ENCODE data around the gene KCNMA1. TPM values are rescaled to one million over a fixed set of nuclear protein-coding genes. Genes with fewer than 3 reads are reported as not detected.

KCNMA1 gene
- total and polyA plus RNA-seq, 2 donors (not counting 1 experiment from before 2014, with no cell fraction given): 0.82 to 3.1 TPM

DNA sequence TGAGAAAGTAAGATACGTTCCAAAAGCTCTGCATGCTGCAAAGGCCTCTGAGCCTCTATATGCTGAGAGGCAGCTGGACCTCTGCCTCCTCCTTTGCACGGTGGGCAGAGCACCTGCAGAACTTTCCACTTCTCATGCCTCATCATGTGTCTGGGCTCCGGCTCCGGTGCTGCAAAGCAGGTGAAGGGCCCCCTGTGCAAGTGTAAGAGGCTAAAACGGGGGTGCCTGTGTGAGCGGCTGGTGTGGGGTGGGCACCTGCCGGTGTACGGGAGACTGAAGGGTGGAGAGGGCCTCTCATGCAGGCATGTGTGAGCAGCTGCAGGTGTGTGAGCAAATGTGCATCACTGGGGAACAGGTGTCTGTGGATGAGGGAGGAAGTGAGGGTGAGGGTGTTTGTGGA is 121.0 kb downstream of the KCNMA1 start:
- Histone ChIP-seq H3K9ac (ENCODE audit: low read length) (no peak overlapping the region), H3K4me3 (ENCODE audit: control extremely low read depth in 1 of 5, extremely low read depth in 1 of 5, insufficient read depth in 1 of 5, low read depth in 2 of 5, low read length in 4 of 5) (no peak overlapping the region), H3K9me3 (ENCODE audit: control extremely low read depth in 1 of 3, control insufficient read depth in 2 of 3, insufficient read depth in 1 of 3, low read length in 2 of 3) (peaks cover 0 to 6% (median 0%) of the 10 kb centered on the region in 3 donors), H3K27me3 (replicated peaks in 1 of 4; ENCODE audit: control extremely low read depth in 1 of 4, control insufficient read depth in 3 of 4, insufficient read depth in 4 of 4, low read length in 3 of 4) (no peaks in the 10 kb centered on the region), H3K27ac (ENCODE audit: low read length in 2 of 2) (no peak overlapping the region), H3K36me3 (replicated peaks in 1 of 2; ENCODE audit: control extremely low read depth in 1 of 2, control insufficient read depth in 1 of 2, extremely low read depth in 1 of 2, insufficient read depth in 2 of 2, low read length in 1 of 2) (no peaks in the 10 kb centered on the region), H3K4me1 (ENCODE audit: control insufficient read depth in 2 of 2, insufficient read depth in 2 of 2, low read length in 2 of 2) (no peaks in the 10 kb centered on the region), H3K79me2 (ENCODE audit: control insufficient read depth, insufficient read depth, low read length) (no peaks in the 10 kb centered on the region), H4K20me1 (ENCODE audit: control insufficient read depth, insufficient read depth, low read length, poor library complexity, severe bottlenecking) (no peaks in the 10 kb centered on the region), H3K4me2 (replicated peaks; ENCODE audit: low read depth, low read length, poor library complexity, severe bottlenecking) (no peak overlapping the region), H2AFZ (ENCODE audit: insufficient read depth, low read depth, low read length, poor library complexity, severe bottlenecking) (no peak overlapping the region)
- POLR2A ChIA-PET: no interaction called here
- no peak overlapping the region for H3K4me3 Mint-ChIP-seq
- no peaks in the 10 kb centered on the region for H3K9me3 Mint-ChIP-seq (ENCODE audit: insufficient read depth)
- no peak for ATAC-seq (ENCODE audit: low read depth)
- 91% methylated on average over 6 of the region's 8 CpGs for whole genome bisulfite sequencing (ENCODE audit: insufficient coverage)
- CTCF ChIA-PET: interaction anchor here (1.0 kb wide), 1 partner anchor 14 kb away, joined by 3 read pairs; no protein-coding TSS in a partner anchor
- no peak for TF ChIP-seq EZH2 (IDR thresholded peaks at IDR 0.05; ENCODE audit: borderline replicate concordance, insufficient read depth, low read depth, low read length, poor library complexity, severe bottlenecking)
- TF ChIP-seq CTCF (IDR thresholded peaks at IDR 0.05): no peak
- peaks cover 9% of the 10 kb centered on the region for H3K27me3 Mint-ChIP-seq
- no peaks in the 10 kb centered on the region for H3K4me1 Mint-ChIP-seq
- DNase-seq: no peak
- intact Hi-C loops (cut with micrococcal nuclease): no loop called here
- no peak overlapping the region for H3K27ac Mint-ChIP-seq

- H3K27ac ChIP-seq (ENCODE audit: low read length in 2 of 2): no peak overlapping the region
- no peak overlapping the region for H3K4me3 Mint-ChIP-seq
- no peak for ATAC-seq (ENCODE audit: low read depth)
- H3K9me3 ChIP-seq (ENCODE audit: control extremely low read depth in 1 of 3, control insufficient read depth in 2 of 3, insufficient read depth in 1 of 3, low read length in 2 of 3): peaks cover 0 to 1% (median 0%) of the 10 kb centered on the region in 3 donors
- H3K9me3 Mint-ChIP-seq (ENCODE audit: insufficient read depth): no peaks in the 10 kb centered on the region
- H3K9ac ChIP-seq (ENCODE audit: low read length): no peak overlapping the region
- intact Hi-C loops (cut with micrococcal nuclease): no loop called here
- H3K79me2 ChIP-seq (ENCODE audit: control insufficient read depth, insufficient read depth, low read length): no peaks in the 10 kb centered on the region
- no peaks in the 10 kb centered on the region for H4K20me1 ChIP-seq (ENCODE audit: control insufficient read depth, insufficient read depth, low read length, poor library complexity, severe bottlenecking)
- no peaks in the 10 kb centered on the region for H3K4me1 Mint-ChIP-seq
- no peak overlapping the region for H2AFZ ChIP-seq (ENCODE audit: insufficient read depth, low read depth, low read length, poor library complexity, severe bottlenecking)
- H3K27me3 ChIP-seq (replicated peaks in 1 of 4; ENCODE audit: control extremely low read depth in 1 of 4, control insufficient read depth in 3 of 4, insufficient read depth in 4 of 4, low read length in 3 of 4): no peaks in the 10 kb centered on the region
- H3K4me2 ChIP-seq (replicated peaks; ENCODE audit: low read depth, low read length, poor library complexity, severe bottlenecking): no peak overlapping the region
- no peak overlapping the region for H3K4me3 ChIP-seq (ENCODE audit: control extremely low read depth in 1 of 5, extremely low read depth in 1 of 5, insufficient read depth in 1 of 5, low read depth in 2 of 5, low read length in 4 of 5)
- no peaks in the 10 kb centered on the region for H3K4me1 ChIP-seq (ENCODE audit: control insufficient read depth in 2 of 2, insufficient read depth in 2 of 2, low read length in 2 of 2)
- POLR2A ChIA-PET: no interaction called here
- 92% methylated on average over 1 of the region's 4 CpGs for WGBS (ENCODE audit: insufficient coverage)
- H3K27me3 Mint-ChIP-seq: peaks cover 15% of the 10 kb centered on the region
- TF ChIP-seq EZH2 (IDR thresholded peaks at IDR 0.05; ENCODE audit: borderline replicate concordance, insufficient read depth, low read depth, low read length, poor library complexity, severe bottlenecking): no peak
- no peak for TF ChIP-seq CTCF (IDR thresholded peaks at IDR 0.05)
- CTCF ChIA-PET: interaction anchor here (0.5 kb wide), 1 partner anchor 145 kb away, joined by 3 read pairs; no protein-coding TSS in a partner anchor
- H3K27ac Mint-ChIP-seq: no peak overlapping the region
- no peak for DNase-seq
- no peaks in the 10 kb centered on the region for H3K36me3 ChIP-seq (replicated peaks in 1 of 2; ENCODE audit: control extremely low read depth in 1 of 2, control insufficient read depth in 1 of 2, extremely low read depth in 1 of 2, insufficient read depth in 2 of 2, low read length in 1 of 2)
Measured at GRCh38 chr10:77514870-77515269, 122.7 kb downstream of the KCNMA1 start.

Data from B cell (primary cell).